22Rv1 (cell line): ENCODE measurements around the gene IQSEC1.

Experiments
- H3K27ac ChIP-seq: fragments of 450-650 bp; 2 replicates; pipeline ENCODE4 v1.5.1; 2017
- ZFX ChIP-seq: fragments of 450-650 bp; IDR thresholded peaks from 2 replicates; pipeline ENCODE4 v1.6.1; 2017; ENCODE audit warnings: antibody characterized with exemption, borderline replicate concordance
- TF ChIP-seq, protein P1 (sequence below): fragments of 450-650 bp; IDR thresholded peaks from 2 replicates; pipeline ENCODE4 v1.5.1; 2017; ENCODE audit warnings: mild to moderate bottlenecking

Gene IQSEC1

DNA sequence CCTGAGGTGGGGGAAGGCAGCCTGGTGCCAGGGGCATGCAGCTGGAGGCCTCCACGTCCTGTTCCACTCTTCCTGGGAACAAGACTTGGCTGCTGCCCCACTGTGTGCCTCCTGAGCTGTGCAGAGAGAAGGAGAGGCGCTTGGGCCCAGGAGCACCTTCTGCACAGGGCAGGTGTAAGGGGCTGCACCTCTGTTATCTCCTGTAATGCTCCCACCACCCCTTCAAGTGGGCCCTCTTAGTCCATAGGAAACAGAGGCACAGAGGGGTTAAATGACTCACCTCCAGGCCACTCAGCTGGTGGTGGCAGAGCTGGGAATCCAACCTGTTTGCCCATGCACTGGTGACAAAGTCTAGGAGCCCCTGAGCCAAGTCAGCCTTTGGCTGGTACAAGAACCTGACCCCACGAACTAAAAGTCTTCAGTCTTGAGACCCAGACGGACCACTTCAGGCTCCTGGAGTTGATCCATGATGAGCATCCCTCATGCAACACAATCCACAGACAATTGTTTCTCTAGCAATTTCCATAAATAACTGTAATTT, 93.2 kb downstream of the IQSEC1 start:
- TF ChIP-seq ZFX, result no peak
- H3K27ac ChIP-seq, result no peak overlapping the region

DNA sequence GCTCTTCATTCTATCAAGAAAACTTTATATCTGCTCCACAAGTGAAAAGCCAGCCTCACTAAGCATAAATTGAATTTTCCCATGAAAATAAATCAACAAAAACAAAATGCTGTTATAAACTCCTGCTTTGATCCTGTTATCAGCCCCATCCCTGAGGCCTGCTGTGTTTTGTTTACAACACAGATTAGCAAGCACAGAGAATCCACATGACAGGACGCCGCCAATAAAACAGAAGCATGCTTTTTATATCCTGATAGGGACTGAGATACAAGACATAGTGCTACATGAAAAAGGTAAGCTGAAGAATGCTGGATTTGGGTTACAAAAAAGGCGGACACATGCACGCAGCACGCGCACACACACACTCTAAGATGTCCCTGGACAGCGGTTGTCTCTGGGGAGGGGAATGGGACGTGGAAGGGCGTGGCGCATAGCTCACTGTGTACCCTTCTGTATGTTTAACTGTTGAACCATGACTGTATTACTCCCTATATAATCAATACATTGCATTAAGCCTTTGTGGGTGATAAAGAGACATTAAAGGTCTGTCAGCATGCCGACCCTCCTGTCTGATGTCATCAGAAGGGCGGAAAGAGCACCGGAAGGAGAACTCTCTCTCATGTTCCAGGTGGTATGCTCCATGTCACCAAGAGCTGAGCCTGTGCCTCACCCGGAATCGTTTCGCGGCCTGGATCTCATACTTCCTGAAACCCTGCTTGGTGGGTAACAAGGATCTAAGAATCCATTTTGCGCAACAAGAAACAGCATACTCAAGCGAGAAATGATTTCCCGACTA, 93.9 kb downstream of the IQSEC1 start:
- TF ChIP-seq, protein P1, sequence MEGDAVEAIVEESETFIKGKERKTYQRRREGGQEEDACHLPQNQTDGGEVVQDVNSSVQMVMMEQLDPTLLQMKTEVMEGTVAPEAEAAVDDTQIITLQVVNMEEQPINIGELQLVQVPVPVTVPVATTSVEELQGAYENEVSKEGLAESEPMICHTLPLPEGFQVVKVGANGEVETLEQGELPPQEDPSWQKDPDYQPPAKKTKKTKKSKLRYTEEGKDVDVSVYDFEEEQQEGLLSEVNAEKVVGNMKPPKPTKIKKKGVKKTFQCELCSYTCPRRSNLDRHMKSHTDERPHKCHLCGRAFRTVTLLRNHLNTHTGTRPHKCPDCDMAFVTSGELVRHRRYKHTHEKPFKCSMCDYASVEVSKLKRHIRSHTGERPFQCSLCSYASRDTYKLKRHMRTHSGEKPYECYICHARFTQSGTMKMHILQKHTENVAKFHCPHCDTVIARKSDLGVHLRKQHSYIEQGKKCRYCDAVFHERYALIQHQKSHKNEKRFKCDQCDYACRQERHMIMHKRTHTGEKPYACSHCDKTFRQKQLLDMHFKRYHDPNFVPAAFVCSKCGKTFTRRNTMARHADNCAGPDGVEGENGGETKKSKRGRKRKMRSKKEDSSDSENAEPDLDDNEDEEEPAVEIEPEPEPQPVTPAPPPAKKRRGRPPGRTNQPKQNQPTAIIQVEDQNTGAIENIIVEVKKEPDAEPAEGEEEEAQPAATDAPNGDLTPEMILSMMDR, result no peak
- TF ChIP-seq ZFX, result no peak
- H3K27ac ChIP-seq, result no peak overlapping the region

DNA sequence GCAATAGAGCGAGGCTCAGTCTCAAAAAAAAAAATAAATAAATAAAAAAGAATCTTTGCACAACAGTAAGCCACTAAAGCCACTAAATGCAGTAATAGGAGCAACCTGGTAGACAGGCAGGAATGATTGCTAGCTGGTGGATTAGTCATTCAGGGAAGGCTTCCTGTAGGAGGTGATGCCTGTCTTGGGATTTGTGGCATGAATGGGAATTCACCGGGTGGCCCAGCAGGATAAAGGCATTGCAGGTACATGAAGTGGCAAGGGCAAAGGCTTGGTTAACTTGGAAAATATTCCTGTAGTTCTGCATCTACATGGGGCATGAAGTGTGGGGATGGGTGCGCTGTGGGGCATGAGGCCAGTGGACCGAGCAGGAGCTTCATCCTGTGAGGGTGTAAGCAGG, 94.5 kb downstream of the IQSEC1 start:
- no peak overlapping the region for H3K27ac ChIP-seq
- TF ChIP-seq, protein P1, result no peak
- no peak for TF ChIP-seq ZFX

DNA sequence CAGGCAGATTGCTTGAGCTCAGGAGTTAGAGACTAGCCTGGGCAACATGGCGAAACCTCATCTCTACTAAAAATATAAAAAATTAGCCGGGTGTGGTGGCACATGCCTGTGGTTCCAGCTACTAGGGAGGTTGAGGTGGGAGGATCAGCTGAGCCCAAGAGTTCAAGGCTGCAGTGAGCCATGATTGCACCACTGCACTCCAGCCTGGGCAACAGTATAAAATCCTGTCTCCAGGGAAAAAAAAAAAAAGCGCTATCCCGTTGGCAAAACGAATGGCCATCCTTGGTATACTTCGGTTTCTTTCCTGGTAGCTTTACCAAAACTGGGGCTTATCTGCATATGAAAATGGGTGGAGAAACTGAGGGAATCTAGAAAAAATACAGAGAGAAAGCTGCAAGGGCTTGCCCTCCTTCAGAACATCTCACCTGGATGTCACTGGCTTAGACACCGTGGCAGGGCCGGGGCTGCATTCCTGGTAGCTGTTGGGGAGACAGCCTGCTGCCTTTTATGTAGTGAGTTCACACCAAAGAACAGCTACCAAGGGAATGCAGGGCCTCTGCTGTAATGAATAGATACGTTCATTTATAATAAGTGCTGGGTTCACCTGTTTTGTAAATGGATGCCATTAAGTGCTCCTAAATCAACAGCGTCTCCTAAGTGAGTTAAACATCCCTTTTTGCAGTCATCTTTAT, 96.0 kb downstream of the IQSEC1 start:
- no peak for TF ChIP-seq ZFX
- TF ChIP-seq, protein P1, result no peak
- no peak overlapping the region for H3K27ac ChIP-seq

DNA sequence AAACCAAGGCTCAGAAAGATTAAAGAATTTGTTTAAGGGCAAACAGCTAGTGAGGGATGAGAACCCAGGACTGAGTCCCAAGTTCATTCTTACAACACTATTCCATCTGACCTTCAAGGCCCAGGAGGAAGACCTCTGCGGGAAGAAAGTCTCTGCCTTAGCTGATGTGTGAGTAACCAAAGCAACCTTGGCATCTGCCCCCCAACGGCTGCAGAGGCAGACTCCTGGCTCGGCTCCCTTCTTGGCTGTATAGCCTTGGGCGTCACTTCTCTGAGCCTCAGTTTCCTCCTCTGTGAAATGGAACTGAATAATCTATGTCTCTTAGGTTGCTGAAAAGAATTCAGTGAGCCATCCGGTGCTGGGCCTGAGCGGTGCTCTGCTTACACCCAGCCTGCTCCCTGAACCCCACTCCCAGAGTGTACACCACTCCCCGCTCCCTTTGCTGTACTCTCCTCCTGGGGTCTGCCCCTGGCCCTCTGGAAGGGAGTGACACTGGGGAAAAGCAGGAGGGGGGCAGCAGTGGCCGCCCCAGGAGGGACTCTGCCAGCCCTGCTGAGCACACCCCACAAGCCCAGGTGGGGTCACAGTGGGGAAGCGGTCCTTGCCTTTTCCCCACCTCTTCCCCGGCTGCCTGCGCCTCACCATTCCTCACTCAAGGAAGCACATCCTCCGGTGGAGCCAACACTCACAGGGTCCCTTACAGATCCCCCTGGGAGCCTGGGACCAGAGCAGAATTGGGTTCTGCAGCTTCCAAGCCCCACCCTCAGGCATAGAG, 97.3 kb downstream of the IQSEC1 start:
- H3K27ac ChIP-seq, result no peak overlapping the region
- TF ChIP-seq, protein P1, result no peak
- TF ChIP-seq ZFX, result no peak

DNA sequence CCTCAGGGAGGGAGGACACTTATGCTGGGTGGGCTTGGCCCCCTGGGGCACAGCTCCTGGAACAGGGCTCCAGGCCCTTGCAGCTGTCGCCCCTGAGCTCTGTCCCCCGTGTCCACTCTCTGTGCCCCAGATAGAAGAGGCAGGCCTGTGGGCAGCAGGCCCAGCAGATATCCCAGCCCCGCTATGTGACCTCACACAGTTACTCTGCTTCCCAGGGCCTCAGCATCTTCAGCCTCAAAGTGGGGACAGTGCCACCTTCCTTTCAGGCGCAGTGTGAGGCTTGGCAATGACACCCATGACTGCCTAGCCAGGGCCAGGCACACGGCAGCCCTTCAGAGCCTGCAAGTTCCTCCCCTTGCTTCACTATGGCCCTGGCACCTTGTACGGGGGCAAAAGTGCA, 98.4 kb downstream of the IQSEC1 start:
- H3K27ac ChIP-seq, result no peak overlapping the region
- no peak for TF ChIP-seq ZFX
- TF ChIP-seq, protein P1, result no peak

DNA sequence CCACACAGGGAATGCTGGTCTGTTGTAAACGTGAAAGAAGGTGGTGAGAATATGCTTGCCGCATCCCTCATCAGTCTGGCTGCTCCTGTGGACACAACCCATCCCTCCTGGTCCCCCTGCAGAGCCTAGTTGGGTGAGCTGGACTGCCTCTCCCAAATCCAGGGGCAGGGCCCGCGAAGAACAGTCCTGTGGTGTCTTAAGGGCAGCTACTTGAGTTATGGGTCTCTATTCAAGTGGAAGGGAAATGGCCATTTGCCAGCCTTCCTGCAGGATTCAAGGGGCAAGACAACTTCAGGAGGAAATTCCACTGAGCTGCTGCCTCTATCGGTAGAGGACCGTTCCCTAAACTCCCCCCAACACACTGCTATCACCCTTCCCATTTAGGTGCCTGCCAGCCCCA, 98.9 kb downstream of the IQSEC1 start:
- TF ChIP-seq ZFX, result no peak
- no peak overlapping the region for H3K27ac ChIP-seq

DNA sequence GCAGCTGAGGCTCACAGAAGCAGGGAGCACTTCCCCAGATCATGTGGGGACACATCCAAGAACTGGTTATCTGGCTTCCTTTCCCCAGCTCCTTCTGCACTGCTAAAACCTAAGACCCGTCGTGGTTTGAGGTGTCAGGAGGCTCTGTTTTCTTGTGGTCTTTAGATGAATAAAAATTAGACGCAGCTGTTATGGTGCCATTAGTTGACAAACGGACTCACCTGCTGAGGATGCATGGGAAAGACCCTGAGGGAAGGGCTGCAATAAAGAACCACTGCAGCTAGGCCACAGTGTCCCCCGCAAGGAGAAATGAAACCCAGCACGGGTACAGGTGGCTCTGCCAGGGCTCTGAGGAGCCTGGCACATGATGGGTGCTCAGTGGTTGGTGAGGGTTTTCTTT, 99.4 kb downstream of the IQSEC1 start:
- TF ChIP-seq ZFX, result no peak
- H3K27ac ChIP-seq, result no peak overlapping the region
